Thyroid gland (tissue), 4 donors: ENCODE results near the gene HBM. TPM values are rescaled to one million over a fixed set of nuclear protein-coding genes. Genes with fewer than 3 reads are reported as not detected.

Experiments
- DNase-seq, 2 donors: peaks; one replicate each; pipeline ENCODE4 v3.0.0-alpha.2; 2019
- H3K27ac ChIP-seq, 3 donors: fragments of 200-600 bp; sonication (generic); 1 replicate in 2 of 3; 2 replicates in 1 of 3; pipeline ENCODE4 v1.5.1; 2016 to 2019; ENCODE audit warnings: mild to moderate bottlenecking in 1 of 3, moderate library complexity in 1 of 3
- H3K27me3 ChIP-seq: fragments of 200-600 bp; sonication (generic); one replicate; pipeline ENCODE4 v1.5.1; 2019
- H3K36me3 ChIP-seq, 2 donors: fragments of 200-600 bp; sonication (generic); one replicate each; pipeline ENCODE4 v1.5.1; 2016 to 2019
- H3K4me1 ChIP-seq, 2 donors: fragments of 200-600 bp; sonication (generic); one replicate each; pipeline ENCODE4 v1.5.1; 2017 to 2019
- H3K4me3 ChIP-seq, 3 donors: fragments of 200-600 bp; sonication (generic); replicated peaks in 1 of 3; 1 replicate in 2 of 3; 2 replicates in 1 of 3; pipeline ENCODE4 v1.5.1; 2016; ENCODE audit warnings: mild to moderate bottlenecking in 1 of 3
- H3K9me3 ChIP-seq: fragments of 200-600 bp; sonication (generic); one replicate; pipeline ENCODE4 v1.5.1; 2017
- POLR2A ChIP-seq, 2 donors: fragments of 450-650 bp; IDR thresholded peaks; one replicate each; pipeline ENCODE4 v1.6.1; 2017; ENCODE audit warnings: antibody characterized with exemption in 2 of 2, mild to moderate bottlenecking in 2 of 2, moderate library complexity in 1 of 2
- WGBS, 2 donors: methylation state at CpG; one replicate each; pipeline ENCODE4 v1.1.5; 2017; 5-methylcytosine and 5-hydroxymethylcytosine counted together
- intact Hi-C: fragments of 100-400 bp; cut with DNase I; formaldehyde crosslinking; loops from one replicate; pipeline ENCODE4 v1.15.1; 2023
- total RNA-seq, 4 donors: library from RNA; depleted of rRNA; stranded (reverse); fragments of >200 nt; gene quantifications; one replicate each; pipeline ENCODE4 v1.2.3, GENCODE V29; 2016
- TF ChIP-seq, protein P1 (sequence below), 6 experiments: fragments of 200-600 bp in 3 of 6; fragments of 450-650 bp in 3 of 6; sonication (generic) in 3 of 6; IDR thresholded peaks; one replicate each; pipeline ENCODE4 v1.5.1; 2016 to 2019; ENCODE audit warnings: antibody characterized with exemption in 6 of 6, mild to moderate bottlenecking in 2 of 6, inconsistent platforms in 1 of 6, moderate library complexity in 1 of 6

Gene HBM
- total RNA-seq, 4 donors from 2014 or later: not detected

DNA sequence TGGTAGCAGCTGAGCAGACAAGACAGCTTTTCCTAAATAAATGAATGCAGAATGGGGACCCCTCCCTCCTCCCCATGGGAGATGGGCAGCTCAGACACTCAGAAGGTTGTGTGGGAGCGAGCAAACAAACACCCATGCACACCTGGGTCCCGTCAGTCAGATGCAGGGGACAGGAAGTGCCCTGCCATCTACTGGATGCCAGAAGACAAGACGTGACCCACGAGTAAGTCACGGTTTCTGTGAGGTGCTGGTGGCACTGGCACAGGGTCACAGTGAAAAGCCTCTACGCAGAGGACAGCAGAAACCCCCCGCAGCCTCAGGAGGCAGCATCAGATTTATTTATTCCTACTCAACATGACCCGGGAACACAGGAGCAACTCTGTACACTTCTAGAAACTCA, 22.9 kb downstream of the HBM start:
- no peaks in the 10 kb centered on the region for H3K4me1 ChIP-seq
- 75 to 95% methylated on average over 5 to 6 of the region's 8 CpGs for WGBS, 2 donors
- TF ChIP-seq, protein P1, sequence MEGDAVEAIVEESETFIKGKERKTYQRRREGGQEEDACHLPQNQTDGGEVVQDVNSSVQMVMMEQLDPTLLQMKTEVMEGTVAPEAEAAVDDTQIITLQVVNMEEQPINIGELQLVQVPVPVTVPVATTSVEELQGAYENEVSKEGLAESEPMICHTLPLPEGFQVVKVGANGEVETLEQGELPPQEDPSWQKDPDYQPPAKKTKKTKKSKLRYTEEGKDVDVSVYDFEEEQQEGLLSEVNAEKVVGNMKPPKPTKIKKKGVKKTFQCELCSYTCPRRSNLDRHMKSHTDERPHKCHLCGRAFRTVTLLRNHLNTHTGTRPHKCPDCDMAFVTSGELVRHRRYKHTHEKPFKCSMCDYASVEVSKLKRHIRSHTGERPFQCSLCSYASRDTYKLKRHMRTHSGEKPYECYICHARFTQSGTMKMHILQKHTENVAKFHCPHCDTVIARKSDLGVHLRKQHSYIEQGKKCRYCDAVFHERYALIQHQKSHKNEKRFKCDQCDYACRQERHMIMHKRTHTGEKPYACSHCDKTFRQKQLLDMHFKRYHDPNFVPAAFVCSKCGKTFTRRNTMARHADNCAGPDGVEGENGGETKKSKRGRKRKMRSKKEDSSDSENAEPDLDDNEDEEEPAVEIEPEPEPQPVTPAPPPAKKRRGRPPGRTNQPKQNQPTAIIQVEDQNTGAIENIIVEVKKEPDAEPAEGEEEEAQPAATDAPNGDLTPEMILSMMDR (IDR thresholded peaks at IDR 0.05): no peak
- TF ChIP-seq POLR2A (IDR thresholded peaks at IDR 0.05): no peak
- no peak overlapping the region for H3K4me3 ChIP-seq
- intact Hi-C loops: no loop called here
- DNase-seq: no peak
- no peak overlapping the region for H3K27ac ChIP-seq
- H3K36me3 ChIP-seq: peaks cover 53 to 60% of the 10 kb centered on the region in 2 donors
- no peaks in the 10 kb centered on the region for H3K27me3 ChIP-seq
- H3K9me3 ChIP-seq: no peaks in the 10 kb centered on the region

DNA sequence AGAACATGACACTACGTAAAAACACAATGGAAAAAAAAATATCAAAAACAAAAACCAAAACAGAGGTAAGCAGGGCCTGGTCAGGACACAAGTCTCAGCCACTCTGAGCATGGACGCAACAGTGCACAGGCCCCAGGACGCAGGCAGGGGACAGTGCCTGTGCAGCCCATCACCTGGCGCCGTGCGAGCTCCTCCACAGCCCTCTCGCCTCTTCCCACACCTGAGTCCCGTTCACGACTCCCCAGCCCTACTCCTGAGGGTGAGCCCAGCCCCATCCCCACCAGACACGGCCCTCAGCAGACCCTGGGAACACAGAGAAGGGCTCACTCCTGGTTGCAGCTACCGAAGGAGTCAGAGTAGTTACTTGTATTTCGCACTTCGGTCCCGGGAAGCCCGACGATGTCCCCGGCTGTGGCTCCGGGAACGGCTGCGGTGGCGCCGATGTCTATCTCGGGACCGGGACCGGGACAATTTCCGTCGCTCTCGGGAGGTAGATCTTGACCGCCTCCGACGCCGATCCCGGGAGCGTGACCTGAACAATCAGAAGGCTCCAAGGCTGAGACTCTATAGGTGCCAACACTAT, 23.9 kb downstream of the HBM start:
- DNase-seq: no peak
- H3K36me3 ChIP-seq: peaks cover 57 to 69% of the 10 kb centered on the region in 2 donors

DNA sequence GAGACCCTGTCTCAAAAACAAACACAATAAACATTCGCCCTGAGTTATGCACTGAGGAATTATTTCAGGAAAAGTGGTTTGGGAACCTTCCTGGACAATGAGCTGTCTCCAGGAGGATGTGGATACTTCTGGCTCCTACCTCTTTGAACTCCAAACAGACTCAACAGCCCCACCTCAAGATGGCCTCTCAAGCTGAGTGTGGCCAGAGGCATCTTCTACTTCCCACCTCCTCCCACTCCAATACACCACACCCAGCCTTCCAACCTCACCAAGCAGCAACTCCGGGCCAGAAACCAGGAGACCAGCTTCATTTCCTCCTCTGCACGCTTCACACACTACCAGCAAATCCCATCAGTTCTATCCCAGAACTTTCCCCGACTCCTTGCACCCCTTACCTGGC, 26.1 kb downstream of the HBM start:
- Histone ChIP-seq H3K27me3 (no peaks in the 10 kb centered on the region), H3K36me3 (peaks cover 72 to 88% of the 10 kb centered on the region in 2 donors), H3K4me1 (no peaks in the 10 kb centered on the region), H3K9me3 (no peaks in the 10 kb centered on the region), H3K27ac (no peak overlapping the region), H3K4me3 (no peak overlapping the region)
- TF ChIP-seq POLR2A (IDR thresholded peaks at IDR 0.05): no peak
- TF ChIP-seq, protein P1 (IDR thresholded peaks at IDR 0.05): no peak
- intact Hi-C loops: no loop called here
- no peak for DNase-seq
- WGBS, 2 donors: 90 to 95% methylated on average over 4 of the region's 4 CpGs

More for the DNA sequence above, 23.9 kb downstream of the HBM start:
- TF ChIP-seq, protein P1 (IDR thresholded peaks at IDR 0.05): no peak
- TF ChIP-seq POLR2A (IDR thresholded peaks at IDR 0.05): no peak
- no peaks in the 10 kb centered on the region for H3K27me3 ChIP-seq
- no peak overlapping the region for H3K4me3 ChIP-seq
- H3K27ac ChIP-seq: no peak overlapping the region
- H3K4me1 ChIP-seq: no peaks in the 10 kb centered on the region
- no peaks in the 10 kb centered on the region for H3K9me3 ChIP-seq
- intact Hi-C loops: no loop called here
- WGBS, 2 donors: 93 to 96% methylated on average over 34 of the region's 34 CpGs

DNA sequence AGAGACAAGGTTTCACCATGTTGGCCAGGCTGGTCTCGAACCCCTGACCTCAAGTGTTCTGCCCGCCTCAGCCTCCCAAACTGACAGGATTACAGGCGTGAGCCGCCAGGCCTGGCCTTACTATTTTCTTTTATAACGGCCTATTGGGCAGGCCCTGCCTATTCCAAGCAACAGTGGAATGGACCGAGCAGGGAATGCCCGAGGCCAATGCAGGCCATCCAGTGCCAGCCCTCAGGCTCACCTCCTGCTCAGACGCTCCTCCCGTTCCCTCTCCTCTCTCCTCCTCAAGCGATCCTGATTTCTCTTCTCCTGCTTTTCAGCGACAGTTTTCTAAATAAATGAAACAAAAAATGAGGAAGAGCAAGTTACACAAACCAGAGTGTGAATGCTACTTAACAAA, 26.9 kb downstream of the HBM start:
- Histone ChIP-seq H3K4me3 (no peak overlapping the region), H3K9me3 (no peaks in the 10 kb centered on the region), H3K4me1 (no peaks in the 10 kb centered on the region), H3K27me3 (no peaks in the 10 kb centered on the region), H3K27ac (no peak overlapping the region), H3K36me3 (peaks cover 70 to 91% of the 10 kb centered on the region in 2 donors)
- TF ChIP-seq POLR2A (IDR thresholded peaks at IDR 0.05): no peak
- TF ChIP-seq, protein P1 (IDR thresholded peaks at IDR 0.05): no peak
- DNase-seq: no peak
- 95% methylated on average over 11 of the region's 11 CpGs for WGBS, 2 donors
- intact Hi-C loops: no loop called here

DNA sequence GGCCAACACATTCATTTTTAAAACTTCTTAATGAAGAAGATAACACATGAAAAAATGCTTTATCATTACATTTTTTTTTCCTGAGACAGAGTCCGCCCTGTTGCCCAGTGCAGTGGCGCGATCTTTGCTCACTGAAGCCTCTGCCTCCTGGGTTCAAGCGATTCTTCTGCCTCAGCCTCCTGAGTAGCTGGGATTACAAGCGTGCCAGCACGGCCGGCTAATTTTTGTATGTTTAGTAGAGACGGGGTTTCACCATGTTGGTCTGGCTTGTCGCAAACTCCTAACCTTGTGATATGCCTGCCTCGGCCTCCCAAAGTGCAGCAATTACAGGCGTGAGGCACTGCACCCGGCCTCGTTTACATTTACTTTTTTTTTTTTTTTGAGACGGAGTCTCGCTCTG, 27.7 kb downstream of the HBM start:
- TF ChIP-seq POLR2A (IDR thresholded peaks at IDR 0.05): no peak
- TF ChIP-seq, protein P1 (IDR thresholded peaks at IDR 0.05): no peak
- H3K27me3 ChIP-seq: no peaks in the 10 kb centered on the region
- H3K9me3 ChIP-seq: no peaks in the 10 kb centered on the region
- no peak for DNase-seq
- WGBS, 2 donors: 95 to 97% methylated on average over 15 of the region's 15 CpGs
- intact Hi-C loops: no loop called here
- no peak overlapping the region for H3K4me3 ChIP-seq
- H3K36me3 ChIP-seq: peaks cover 74 to 94% of the 10 kb centered on the region in 2 donors
- H3K4me1 ChIP-seq: no peaks in the 10 kb centered on the region
- H3K27ac ChIP-seq: no peak overlapping the region
